ENCODE data around the gene TBL2. TPM values are rescaled to one million over a fixed set of nuclear protein-coding genes. Genes with fewer than 3 reads are reported as not detected.
"Not testable (repeated sequence)": the region's sequence is repeated elsewhere in the genome, so short reads cannot be mapped to it uniquely, and the experiment has no call there.

The TBL2 gene
- total RNA-seq, 2 experiments from 2014 or later, result 36.9 to 47.9 TPM

- CTCF ChIA-PET (ENCODE audit: unreplicated experiment), result no interaction called here
These were observed 32.7 kb upstream of the TBL2 start for GRCh38 chr7:73611017-73611555.

GRCh38 chr7:73610105-73610504 is 31.7 kb upstream of the TBL2 start:
- Histone ChIP-seq H3K4me3 (ENCODE audit: low read depth, low read length, poor library complexity, severe bottlenecking) (no peak overlapping the region), H3K4me2 (ENCODE audit: low read length) (no peak overlapping the region), H2AFZ (ENCODE audit: low read length) (no peak overlapping the region), H3K79me2 (ENCODE audit: insufficient read depth, low read depth, low read length) (no peaks in the 10 kb centered on the region), H4K20me1 (ENCODE audit: insufficient read depth, low read length) (no peaks in the 10 kb centered on the region), H3K36me3 (ENCODE audit: insufficient read depth, low read length) (no peaks in the 10 kb centered on the region), H3K9me2 (ENCODE audit: insufficient read depth, low read length) (no peaks in the 10 kb centered on the region), H3K27ac (ENCODE audit: low read depth, low read length, poor library complexity, severe bottlenecking) (no peak overlapping the region), H3K4me1 (ENCODE audit: insufficient read depth, low read length, poor library complexity, severe bottlenecking) (no peaks in the 10 kb centered on the region), H3K9me3 (ENCODE audit: low read length) (no peaks in the 10 kb centered on the region)
- ChIA-PET POLR2A (no interaction called here), CTCF (ENCODE audit: unreplicated experiment) (no interaction called here)
- DNase-seq (ENCODE audit: low spot score), result no peak
- TF ChIP-seq CTCF (conservative IDR thresholded peaks at IDR 0.05; ENCODE audit: low read length) (no peak), EZH2phosphoT487 (IDR thresholded peaks at IDR 0.05; ENCODE audit: borderline replicate concordance, low read depth, low read length) (no peak)
- intact Hi-C loops (cut with micrococcal nuclease; ENCODE audit: unreplicated experiment), result no loop called here
- no TSS peak for BruUV-seq (replicated peaks)

More at GRCh38 chr7:73611017-73611555, 32.7 kb upstream of the TBL2 start:
- no peak overlapping the region for H3K4me2 ChIP-seq (ENCODE audit: low read length)
- no TSS peak for BruUV-seq (replicated peaks)
- no peaks in the 10 kb centered on the region for H3K9me2 ChIP-seq (ENCODE audit: insufficient read depth, low read length)
- H4K20me1 ChIP-seq (ENCODE audit: insufficient read depth, low read length), result no peaks in the 10 kb centered on the region
- DNase-seq (ENCODE audit: low spot score), result no peak
- intact Hi-C loops (cut with micrococcal nuclease; ENCODE audit: unreplicated experiment), result no loop called here
- no peak overlapping the region for H2AFZ ChIP-seq (ENCODE audit: low read length)
- no peak for TF ChIP-seq CTCF (conservative IDR thresholded peaks at IDR 0.05; ENCODE audit: low read length)
- no peak for TF ChIP-seq EZH2phosphoT487 (IDR thresholded peaks at IDR 0.05; ENCODE audit: borderline replicate concordance, low read depth, low read length)
- no peaks in the 10 kb centered on the region for H3K4me1 ChIP-seq (ENCODE audit: insufficient read depth, low read length, poor library complexity, severe bottlenecking)
- no peak overlapping the region for H3K27ac ChIP-seq (ENCODE audit: low read depth, low read length, poor library complexity, severe bottlenecking)
- POLR2A ChIA-PET, result interaction anchor here (0.7 kb wide), 1 partner anchor 58 kb away, joined by 3 read pairs; no protein-coding TSS in a partner anchor
- H3K79me2 ChIP-seq (ENCODE audit: insufficient read depth, low read depth, low read length), result no peaks in the 10 kb centered on the region
- H3K4me3 ChIP-seq (ENCODE audit: low read depth, low read length, poor library complexity, severe bottlenecking), result no peak overlapping the region
- H3K9me3 ChIP-seq (ENCODE audit: low read length), result no peaks in the 10 kb centered on the region
- no peaks in the 10 kb centered on the region for H3K36me3 ChIP-seq (ENCODE audit: insufficient read depth, low read length)

- H3K4me2 ChIP-seq (ENCODE audit: low read length); DNase-seq (ENCODE audit: low spot score); H4K20me1 ChIP-seq (ENCODE audit: insufficient read depth, low read length); H2AFZ ChIP-seq (ENCODE audit: low read length); H3K9me2 ChIP-seq (ENCODE audit: insufficient read depth, low read length); H3K27ac ChIP-seq (ENCODE audit: low read depth, low read length, poor library complexity, severe bottlenecking); H3K4me3 ChIP-seq (ENCODE audit: low read depth, low read length, poor library complexity, severe bottlenecking); H3K79me2 ChIP-seq (ENCODE audit: insufficient read depth, low read depth, low read length); BruUV-seq (replicated peaks); H3K4me1 ChIP-seq (ENCODE audit: insufficient read depth, low read length, poor library complexity, severe bottlenecking); H3K36me3 ChIP-seq (ENCODE audit: insufficient read depth, low read length); POLR2A ChIA-PET; H3K9me3 ChIP-seq (ENCODE audit: low read length): not testable (repeated sequence)
- intact Hi-C loops (cut with micrococcal nuclease; ENCODE audit: unreplicated experiment), result loop anchor here (1.0 to 2.0 kb wide), 4 partner anchors 60 to 248 kb away; partner anchors contain the start of gene VPS37D
- CTCF ChIA-PET (ENCODE audit: unreplicated experiment), result interaction anchor here (0.8 kb wide), 1 partner anchor 131 kb away, joined by 7 read pairs; the partner anchor contains the start of gene ABHD11
These were observed 29.3 kb upstream of the TBL2 start for GRCh38 chr7:73607692-73607983.

Data from OCI-LY7 (cell line).